ENCODE results near the gene ZC3H7A. TPM values are rescaled to one million over a fixed set of nuclear protein-coding genes. Genes with fewer than 3 reads are reported as not detected.

ZC3H7A gene
- total and polyA plus RNA-seq, 4 donors, result 12.4 to 37.7 (median 24.7) TPM

GRCh38 chr16:11717811-11718210 is 79.2 kb downstream of the ZC3H7A start (continued):
- TF ChIP-seq REST (IDR thresholded peaks at IDR 0.05) (no peak), HNF4G (IDR thresholded peaks at IDR 0.05) (no peak), FOXA2 (IDR thresholded peaks at IDR 0.05) (no peak), TAF1 (conservative IDR thresholded peaks at IDR 0.05) (no peak), JUND (IDR thresholded peaks at IDR 0.05) (no peak), HNF4A (conservative IDR thresholded peaks at IDR 0.05) (no peak), MAX (IDR thresholded peaks at IDR 0.05) (no peak), GABPA (IDR thresholded peaks at IDR 0.05 in 1 of 2, conservative IDR thresholded peaks at IDR 0.05 in 1 of 2) (no peak), FOXA1 (IDR thresholded peaks at IDR 0.05) (no peak), NR2F2 (IDR thresholded peaks at IDR 0.05) (no peak)

- no peak overlapping the region for H3K27ac ChIP-seq (ENCODE audit: low read depth in 1 of 2, low read length in 2 of 2)
- H3K36me3 ChIP-seq (ENCODE audit: control insufficient read depth in 4 of 4, insufficient read depth in 3 of 4, low read depth in 1 of 4, low read length in 3 of 4), result peaks cover 16 to 32% (median 21%) of the 10 kb centered on the region in 4 donors
- DNase-seq (ENCODE audit: low spot score), result no peak
Observed at GRCh38 chr16:11716336-11716735, 80.7 kb downstream of the ZC3H7A start.

More at GRCh38 chr16:11716336-11716735, 80.7 kb downstream of the ZC3H7A start:
- no peaks in the 10 kb centered on the region for H3K9me3 ChIP-seq (ENCODE audit: control insufficient read depth in 4 of 4, low read length in 3 of 4)
- H3K9ac ChIP-seq (ENCODE audit: low read depth in 1 of 2, low read length in 2 of 2), result no peak overlapping the region
- H3K4me3 ChIP-seq (ENCODE audit: low read depth in 1 of 3, low read length in 3 of 3), result no peak overlapping the region
- TF ChIP-seq RXRA (IDR thresholded peaks at IDR 0.05) (no peak), NR2F2 (IDR thresholded peaks at IDR 0.05) (no peak), RAD21 (IDR thresholded peaks at IDR 0.05) (no peak), REST (IDR thresholded peaks at IDR 0.05) (no peak), GABPA (IDR thresholded peaks at IDR 0.05 in 1 of 2, conservative IDR thresholded peaks at IDR 0.05 in 1 of 2) (no peak), FOXA2 (IDR thresholded peaks at IDR 0.05) (no peak), SP1 (IDR thresholded peaks at IDR 0.05) (no peak), TAF1 (conservative IDR thresholded peaks at IDR 0.05) (no peak), MAX (IDR thresholded peaks at IDR 0.05) (no peak), CTCF (IDR thresholded peaks at IDR 0.05; ENCODE audit: low read depth, low read length, missing input control) (no peak), JUND (IDR thresholded peaks at IDR 0.05) (no peak), ATF3 (IDR thresholded peaks at IDR 0.05) (no peak)
- no peaks in the 10 kb centered on the region for H3K27me3 ChIP-seq (ENCODE audit: control insufficient read depth in 4 of 4, insufficient read depth in 4 of 4, low read length in 3 of 4)
- peaks cover 0 to 13% (median 7%) of the 10 kb centered on the region in 4 donors for H3K4me1 ChIP-seq (ENCODE audit: control insufficient read depth in 4 of 4, insufficient read depth in 4 of 4, low read length in 3 of 4)
